ENCODE measurements around the gene CLSTN2. TPM values are rescaled to one million over a fixed set of nuclear protein-coding genes. Genes with fewer than 3 reads are reported as not detected.

CLSTN2 gene
- total RNA-seq, 1 experiment from 2014 or later, result not detected

DNA sequence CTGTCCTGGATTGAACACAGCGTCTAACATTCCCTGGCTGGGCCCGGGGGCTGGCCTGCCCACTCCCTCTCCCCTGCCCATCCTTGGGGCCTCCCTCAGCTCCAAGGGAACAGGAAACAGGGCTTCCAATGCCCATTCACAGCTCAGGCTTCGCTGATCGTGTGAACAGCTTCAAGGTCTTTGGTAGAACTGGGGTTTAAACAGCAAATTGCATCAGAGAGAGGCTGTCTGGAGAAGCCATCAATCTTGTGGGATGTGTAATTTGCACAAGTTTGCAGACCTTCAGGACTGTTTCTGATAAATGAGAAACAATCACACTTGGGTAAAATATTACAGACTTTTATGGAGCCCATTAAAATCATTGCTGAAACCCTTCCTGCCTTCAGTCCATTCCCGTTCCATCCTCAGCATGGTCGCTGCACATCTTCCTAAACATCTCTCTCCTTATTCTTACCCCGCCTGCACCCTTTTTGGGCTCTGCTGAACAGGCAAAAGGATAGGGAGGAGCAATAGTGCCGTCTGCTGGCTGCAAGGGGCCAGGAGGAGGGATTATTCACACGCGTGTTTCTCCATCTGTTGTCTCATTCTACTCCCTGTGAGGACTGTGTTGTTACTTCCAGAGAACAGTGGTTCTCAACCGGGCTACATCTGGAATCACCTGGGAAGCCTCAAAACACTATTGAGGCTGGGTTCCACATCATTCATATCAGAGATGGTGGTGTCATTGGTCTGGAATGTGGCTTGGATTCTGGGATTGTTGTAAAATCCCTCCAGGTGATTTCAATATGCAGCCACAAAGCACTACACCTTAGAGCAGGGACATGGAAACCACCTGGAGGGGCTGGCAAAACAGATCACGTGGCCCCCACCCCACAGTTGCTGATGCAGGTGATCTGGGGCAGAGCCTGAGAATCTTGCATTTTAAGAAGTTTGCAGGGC, 116.3 kb downstream of the CLSTN2 start:
- DNase-seq (ENCODE audit: low spot score), result peak; percentile 19

- no peak for DNase-seq (ENCODE audit: low spot score)
Observed at GRCh38 chr3:140052771-140053702, 118.1 kb downstream of the CLSTN2 start.

DNA sequence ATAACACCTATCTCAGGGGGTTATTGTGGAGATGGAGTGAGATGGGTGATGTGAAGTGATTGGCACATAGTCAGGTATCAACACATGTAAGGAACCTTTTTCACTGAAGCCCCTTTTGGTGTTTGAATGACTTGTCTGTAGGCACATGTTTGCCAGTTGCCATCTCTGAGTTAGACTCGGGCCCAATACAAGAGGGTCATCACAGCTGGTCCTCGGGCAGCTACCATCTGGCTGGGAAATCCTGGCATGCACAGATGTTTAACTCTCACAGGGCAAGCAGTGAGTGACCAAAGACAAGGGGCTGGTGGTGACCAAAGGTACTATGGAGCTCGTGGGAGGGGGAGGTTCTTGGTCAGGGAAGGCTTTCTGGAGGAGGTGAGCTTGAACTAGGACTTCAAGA, 118.8 kb downstream of the CLSTN2 start:
- DNase-seq (ENCODE audit: low spot score), result no peak

- DNase-seq (ENCODE audit: low spot score), result no peak
Observed at GRCh38 chr3:140055092-140055791, 120.3 kb downstream of the CLSTN2 start.

GRCh38 chr3:140056047-140056446, 121.1 kb downstream of the CLSTN2 start:
- no peak for DNase-seq (ENCODE audit: low spot score)

DNA sequence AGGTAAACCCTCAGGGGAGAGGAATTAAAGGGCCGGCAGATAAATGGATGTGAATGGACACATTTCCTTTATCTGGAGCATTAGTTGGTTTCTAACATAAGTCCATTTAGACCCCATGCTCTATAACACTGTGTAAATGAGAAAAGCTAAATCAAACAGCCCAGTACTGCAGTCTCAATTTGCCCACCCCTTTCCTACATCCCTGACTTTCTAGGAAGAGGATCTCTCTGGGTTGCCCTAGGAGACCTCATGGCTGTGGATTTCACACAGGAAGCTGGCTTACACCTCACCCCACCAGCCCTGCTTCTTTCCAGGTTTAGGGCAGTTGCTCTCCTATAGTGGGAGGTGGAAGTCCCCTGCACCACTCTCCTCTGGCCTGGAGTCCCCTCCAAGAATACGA, 126.2 kb downstream of the CLSTN2 start:
- no peak for DNase-seq (ENCODE audit: low spot score)

- no peak for DNase-seq (ENCODE audit: low spot score)
Observed at GRCh38 chr3:140062461-140062860, 127.5 kb downstream of the CLSTN2 start.

DNA sequence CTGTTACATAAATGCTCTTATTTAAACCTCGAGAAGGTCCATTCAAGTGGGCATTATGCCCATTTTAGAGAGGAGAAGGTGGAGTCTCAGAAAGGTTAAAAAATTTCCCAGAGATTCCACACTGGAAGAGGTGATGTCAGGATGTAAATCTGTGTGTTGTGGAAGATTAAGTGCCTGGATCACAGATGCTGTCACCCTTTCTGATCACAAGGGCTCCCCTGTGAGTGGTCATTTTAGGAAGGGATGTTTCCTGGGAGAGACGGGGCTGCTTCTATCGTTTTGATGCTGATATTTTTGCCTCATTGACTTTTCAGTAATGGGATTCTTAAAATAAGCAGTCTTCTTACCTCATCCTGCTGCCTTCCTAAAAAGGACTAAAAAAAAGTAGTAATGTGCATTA, 132.5 kb downstream of the CLSTN2 start:
- DNase-seq (ENCODE audit: low spot score), result no peak

DNA sequence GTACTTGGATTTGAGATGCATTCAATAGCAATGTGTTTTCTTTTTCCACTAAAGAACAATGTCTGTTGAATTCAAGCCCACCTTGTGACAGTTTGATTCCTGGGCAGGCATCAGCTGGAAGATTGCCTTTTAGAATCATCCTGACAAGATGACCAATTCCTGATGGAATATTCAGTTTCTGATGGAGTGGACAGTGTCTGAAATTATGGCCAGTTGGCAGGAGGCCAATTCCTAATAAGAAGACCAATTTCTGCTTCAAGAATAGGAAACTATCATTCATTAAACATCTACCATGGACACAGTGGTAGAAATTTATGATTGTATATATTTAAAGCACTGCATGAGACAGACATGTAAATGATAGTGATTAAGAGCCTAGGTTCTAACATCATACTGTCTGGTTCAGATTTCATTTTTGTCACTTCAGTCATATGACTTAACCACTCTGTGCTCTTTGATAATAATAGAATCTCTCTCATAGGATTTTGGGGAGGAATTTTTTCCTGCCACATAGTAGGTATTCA, 133.6 kb downstream of the CLSTN2 start:
- no peak for DNase-seq (ENCODE audit: low spot score)

DNA sequence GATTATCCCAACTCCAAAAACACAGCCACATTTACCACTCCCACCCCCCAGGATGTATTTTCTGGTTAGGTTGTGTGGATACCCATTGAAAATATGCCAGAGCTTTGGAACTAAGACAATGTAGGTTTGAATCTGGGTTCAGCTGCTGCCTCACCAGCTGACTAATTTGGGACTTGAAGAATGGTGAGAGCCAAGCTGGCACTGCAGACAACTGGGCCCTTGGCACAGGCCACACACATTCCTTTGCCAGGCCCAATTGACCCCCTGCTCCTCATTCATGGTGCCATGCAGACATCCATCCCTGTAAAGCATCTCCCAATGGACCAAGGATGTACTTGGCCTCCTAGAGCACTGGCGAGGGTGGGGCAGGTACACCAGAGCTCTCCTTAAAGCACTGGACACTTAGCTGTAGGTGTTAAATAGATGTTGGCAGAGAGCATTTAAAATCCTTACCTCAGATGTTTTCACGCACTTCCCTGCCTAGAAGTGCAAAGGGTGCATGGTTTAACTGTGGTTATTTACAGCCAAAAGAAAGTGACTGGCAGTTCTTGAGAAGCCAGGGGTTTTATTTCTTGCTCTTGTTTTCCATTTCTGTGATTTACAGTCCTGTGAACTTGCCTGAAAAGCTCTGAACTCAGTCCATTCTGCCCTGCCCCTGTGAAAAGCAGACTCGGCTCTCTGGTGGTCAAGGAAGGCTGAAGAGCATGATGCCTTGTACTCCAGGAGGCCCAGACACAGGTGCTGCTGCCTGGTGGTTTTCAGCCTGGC, 138.5 kb downstream of the CLSTN2 start:
- no peak for DNase-seq (ENCODE audit: low spot score)

- no peak for DNase-seq (ENCODE audit: low spot score)
Observed at GRCh38 chr3:140076552-140076951, 141.6 kb downstream of the CLSTN2 start.

- DNase-seq (ENCODE audit: low spot score), result no peak
Observed at GRCh38 chr3:140077406-140077805, 142.4 kb downstream of the CLSTN2 start.

DNA sequence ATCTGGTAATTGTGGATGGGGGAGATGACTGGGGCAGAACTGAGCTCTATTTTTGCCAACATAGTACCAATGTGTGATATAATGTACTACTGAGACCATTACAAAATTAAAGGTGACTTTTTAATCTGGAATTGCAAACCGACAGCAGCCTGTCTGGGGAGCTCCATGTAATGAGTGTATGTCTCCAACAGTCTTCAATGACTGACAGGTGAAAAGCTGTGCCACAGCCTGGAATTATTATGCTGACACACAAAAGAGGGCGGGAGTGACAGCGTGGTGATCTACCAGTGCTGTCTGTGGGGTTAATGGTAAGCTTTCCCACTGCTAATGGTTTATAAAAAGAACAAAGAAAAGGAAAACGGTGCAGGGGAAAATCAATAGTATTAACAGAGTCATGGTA, 143.4 kb downstream of the CLSTN2 start:
- no peak for DNase-seq (ENCODE audit: low spot score)

- no peak for DNase-seq (ENCODE audit: low spot score)
Observed at GRCh38 chr3:140078940-140079339, 144.0 kb downstream of the CLSTN2 start.

GRCh38 chr3:140081887-140082286, 146.9 kb downstream of the CLSTN2 start:
- no peak for DNase-seq (ENCODE audit: low spot score)

GRCh38 chr3:140085001-140085400, 150.0 kb downstream of the CLSTN2 start:
- no peak for DNase-seq (ENCODE audit: low spot score)

GRCh38 chr3:140086642-140087041, 151.7 kb downstream of the CLSTN2 start:
- no peak for DNase-seq (ENCODE audit: low spot score)

DNA sequence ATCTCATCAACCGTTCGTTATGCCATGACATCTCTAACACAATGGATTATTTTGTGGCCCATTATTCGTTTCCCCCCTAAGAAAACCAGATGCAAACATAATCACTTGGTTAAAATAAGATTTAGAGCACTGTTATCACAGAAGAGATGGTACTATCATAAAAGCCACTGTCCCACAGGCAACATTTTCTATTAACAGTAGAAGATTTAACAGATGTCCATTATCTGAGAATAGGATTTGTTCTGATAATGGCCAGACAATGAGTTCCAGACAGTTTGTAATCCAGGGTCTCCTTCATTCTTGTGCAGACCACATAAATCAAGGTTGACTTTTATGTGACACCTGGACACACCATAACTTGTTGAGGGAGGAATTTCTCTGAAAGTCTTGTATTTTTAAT, 153.1 kb downstream of the CLSTN2 start:
- DNase-seq (ENCODE audit: low spot score), result no peak

DNA sequence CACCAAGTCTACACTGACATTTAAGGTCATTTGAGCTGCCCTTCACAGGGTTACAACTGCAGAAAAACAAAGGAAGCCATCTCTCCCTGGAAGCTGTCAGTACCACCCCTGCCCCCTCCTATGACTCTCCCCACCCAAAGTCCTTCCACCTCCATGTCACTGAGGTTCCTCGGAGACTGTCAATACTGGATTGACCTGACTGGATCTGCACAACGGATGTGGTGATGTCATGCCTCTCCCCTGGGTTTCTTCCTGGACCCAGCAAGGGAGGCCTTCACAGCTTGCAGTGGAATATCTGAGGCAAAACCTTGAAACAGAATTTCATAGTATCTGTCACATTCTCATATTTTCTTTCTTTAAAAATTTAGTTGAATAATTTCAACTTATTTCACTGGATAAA, 153.5 kb downstream of the CLSTN2 start:
- DNase-seq (ENCODE audit: low spot score), result no peak

GRCh38 chr3:140089403-140090072, 154.6 kb downstream of the CLSTN2 start:
- no peak for DNase-seq (ENCODE audit: low spot score)

Measured in HT-29 (cell line).